Activated CD4-positive, alpha-beta T cell treated with anti-CD3 and anti-CD28 coated beads, Interleukin-2, amount 50 U/mL, for 48 hours (primary cell): ENCODE data around the gene RANGRF.
A peak's percentile ranks its signal among the peaks of the same experiment; 100 is the strongest.

Source experiments
- DNase-seq, 2 experiments: peaks; one replicate each; pipeline ENCODE4 v3.0.0-alpha.2; 2020

RANGRF gene

GRCh38 chr17:8275421-8276290, 12.8 kb upstream of the RANGRF start:
- no peak for DNase-seq

DNA sequence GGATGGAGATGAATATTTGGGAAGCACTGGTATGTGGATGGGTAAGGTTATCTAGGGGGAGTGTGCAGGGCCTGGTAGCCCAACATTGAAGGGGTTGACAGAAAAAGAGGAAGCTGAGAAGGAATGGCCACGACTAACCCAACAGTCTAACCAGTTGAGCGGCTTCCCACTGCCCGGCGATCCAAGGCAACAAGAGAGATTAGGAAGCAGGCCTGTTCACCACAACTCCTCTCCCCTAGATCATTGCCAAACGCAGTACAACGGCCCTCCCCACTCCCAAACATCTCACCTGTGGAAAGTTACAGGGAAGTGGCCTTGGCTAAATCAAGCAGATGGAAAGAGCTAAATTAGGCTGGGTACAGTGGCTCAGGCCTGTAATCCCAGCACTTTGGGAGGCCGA, 11.2 kb upstream of the RANGRF start:
- DNase-seq, result no peak

DNA sequence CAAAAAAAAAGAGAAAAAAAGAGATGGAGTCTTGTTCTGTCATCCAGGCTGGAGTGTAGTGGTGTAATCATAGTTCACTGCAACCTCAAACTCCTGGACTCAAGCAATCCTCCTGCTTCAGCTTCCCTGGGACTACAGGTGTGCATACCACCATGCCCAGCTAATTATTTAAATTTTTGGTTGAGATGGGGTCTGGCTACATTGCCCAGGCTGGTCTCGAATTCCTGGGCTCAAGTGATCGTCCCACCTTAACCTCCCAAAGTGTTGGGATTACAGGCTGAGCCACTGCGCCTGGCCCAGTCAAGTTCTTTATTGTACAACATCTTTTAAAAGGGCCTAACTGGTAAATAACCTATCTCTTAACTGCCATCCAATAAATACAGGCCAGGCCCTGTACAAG, 6.1 kb upstream of the RANGRF start:
- no peak for DNase-seq

GRCh38 chr17:8283356-8283755, 5.1 kb upstream of the RANGRF start:
- DNase-seq, result no peak

DNA sequence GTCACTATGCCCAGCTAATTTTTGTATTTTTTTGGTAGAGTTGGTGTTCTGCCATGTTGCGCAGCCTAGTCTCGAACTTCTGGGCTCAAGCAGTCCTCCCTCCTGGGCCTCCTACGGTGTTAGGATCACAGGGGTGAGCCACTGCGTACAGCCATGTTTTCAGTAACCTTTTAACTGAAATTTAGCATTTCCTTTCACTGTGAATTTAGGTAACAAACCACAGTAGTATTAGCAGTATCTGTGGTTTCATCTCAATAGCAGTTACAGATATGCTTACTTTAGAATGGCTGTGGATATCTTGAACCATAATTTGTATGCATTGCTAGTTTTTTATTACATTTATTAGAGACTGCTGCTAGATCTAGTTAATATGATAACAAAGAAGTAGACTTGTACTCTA, 4.3 kb upstream of the RANGRF start:
- no peak for DNase-seq

DNA sequence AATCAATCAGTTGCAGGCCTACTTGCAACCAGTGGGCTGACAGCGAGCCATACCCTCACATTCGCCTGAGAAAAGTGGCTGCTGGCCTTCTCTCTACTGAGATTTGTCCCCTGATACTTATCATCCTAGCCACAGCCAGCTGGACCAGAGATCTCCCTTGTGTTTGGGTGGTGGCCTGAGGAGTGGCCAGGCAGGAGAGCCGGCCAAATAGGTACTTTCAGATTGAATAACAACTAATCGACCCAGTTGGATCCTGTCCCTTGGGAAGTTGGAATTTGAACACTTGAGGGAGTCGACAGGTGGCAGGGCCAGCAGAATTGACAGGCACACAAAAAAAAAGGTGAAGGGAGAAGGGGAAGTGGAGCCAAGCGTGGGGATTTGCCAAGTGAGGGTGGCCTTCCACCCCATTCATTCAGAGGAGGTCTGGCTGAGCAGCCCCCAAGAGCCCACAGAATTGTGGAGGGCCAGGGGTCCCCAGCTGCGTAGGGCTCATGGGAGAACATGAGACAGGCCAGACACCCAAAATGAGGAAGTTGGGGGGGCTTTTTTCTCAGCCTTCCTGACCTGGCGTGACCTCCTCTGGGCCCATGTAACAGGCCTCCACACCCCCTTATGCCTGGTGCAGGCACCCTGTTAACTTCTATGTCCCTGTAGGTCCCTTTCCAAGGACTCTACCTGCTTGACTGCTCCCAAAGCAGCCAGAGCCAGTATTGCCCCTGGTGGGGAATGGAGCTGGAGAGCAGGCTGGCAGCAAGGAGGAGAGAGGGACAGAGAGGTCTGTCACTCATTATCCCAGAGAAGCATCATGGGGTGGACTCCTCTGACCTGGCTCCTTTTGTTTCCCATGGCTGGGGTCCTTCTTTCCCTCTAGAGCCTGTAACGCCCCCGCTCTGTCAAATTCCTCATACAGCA, 2.9 kb upstream of the RANGRF start:
- DNase-seq, result no peak

- DNase-seq, result no peak
Observed at GRCh38 chr17:8287651-8288335, 677 bp upstream of the RANGRF start.

DNA sequence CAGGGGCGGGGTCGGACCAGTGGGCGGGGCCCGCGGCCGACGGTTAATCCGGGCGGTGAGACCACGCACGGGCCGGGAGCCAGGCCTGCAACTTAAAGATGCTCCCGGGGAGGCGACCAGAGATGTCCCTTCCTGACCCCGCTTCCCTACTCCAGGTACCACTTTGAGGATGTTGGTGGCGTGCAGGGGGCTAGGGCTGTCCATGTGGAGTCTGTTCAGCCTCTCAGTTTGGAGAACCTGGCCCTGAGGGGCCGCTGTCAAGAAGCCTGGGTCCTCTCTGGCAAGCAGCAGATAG, 580 bp downstream of the RANGRF start:
- peak in 1 of 2 experiments; percentile 84 for DNase-seq

- no peak for DNase-seq
Observed at GRCh38 chr17:8290043-8290442, 1.6 kb downstream of the RANGRF start.

- no peak for DNase-seq
Observed at GRCh38 chr17:8292639-8293395, 4.3 kb downstream of the RANGRF start.

DNA sequence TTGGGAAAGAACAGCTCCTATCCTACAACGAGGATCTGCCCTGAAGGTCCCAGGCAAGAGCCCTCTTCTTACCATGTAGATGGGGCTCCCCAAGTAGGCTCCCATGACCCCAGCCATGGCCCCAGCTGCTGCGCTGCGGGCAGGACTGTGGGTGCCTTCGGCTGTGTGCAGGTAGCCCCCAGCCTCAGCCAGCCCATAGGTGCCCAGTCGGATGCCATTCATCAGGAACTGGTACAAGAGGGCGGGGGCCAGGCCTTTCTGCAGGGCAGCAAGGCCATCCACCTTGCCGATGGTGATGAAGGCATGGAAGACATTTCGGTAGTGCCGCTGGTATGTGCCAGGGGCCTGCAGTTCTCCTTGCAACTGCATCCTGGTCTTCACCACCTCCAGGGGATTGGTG, 5.9 kb downstream of the RANGRF start:
- no peak for DNase-seq

GRCh38 chr17:8294814-8295316, 6.4 kb downstream of the RANGRF start:
- no peak for DNase-seq

DNA sequence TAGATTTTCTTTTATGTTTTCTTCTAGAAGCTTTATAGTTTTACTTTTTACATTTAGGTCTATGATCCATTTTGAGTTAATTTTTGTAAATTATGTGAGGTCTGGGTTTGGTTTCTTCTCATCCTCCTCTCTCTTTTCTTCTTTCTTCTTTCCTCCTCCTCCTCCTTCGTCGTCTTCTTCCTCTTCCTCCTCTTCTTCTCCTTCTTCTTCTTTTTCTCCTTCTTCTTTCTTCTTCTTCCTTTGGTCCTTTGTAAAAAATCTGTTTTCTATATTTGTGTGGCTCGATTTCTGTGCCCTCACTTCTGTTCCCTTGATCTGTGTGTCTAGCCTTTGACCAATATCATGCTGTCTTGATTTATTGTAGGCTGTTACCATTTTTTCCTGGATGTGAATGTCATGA, 11.8 kb downstream of the RANGRF start:
- no peak for DNase-seq

GRCh38 chr17:8300627-8301242, 12.3 kb downstream of the RANGRF start:
- DNase-seq, result peak; percentile 50 to 57

DNA sequence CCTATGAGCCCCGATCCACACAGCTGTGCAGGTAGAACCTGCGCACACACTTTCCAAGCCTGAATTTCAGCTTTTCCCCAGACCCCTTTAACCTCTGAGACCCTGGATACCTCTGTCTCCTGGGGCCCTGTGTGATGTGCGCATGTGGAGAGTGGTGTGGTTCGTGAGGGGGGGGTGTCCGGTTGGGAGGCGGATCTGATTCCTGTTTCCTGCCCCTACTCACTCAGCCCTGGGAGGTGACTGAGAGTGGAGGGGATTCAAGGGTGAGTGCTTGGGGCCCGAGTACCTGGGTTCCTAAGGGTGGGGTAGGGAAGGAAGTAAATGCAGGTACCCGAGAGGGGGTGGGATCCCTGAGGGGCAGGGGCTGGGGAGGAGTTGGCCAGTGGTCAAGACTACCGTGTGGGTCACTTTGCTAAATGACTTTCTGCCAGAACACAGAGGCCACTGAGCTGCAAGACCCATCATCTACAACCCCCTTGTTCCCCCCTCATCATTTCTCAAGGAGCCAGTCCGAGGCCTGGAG, 22.2 kb downstream of the RANGRF start:
- DNase-seq, result no peak

GRCh38 chr17:8311131-8311790, 22.8 kb downstream of the RANGRF start:
- DNase-seq, result no peak

DNA sequence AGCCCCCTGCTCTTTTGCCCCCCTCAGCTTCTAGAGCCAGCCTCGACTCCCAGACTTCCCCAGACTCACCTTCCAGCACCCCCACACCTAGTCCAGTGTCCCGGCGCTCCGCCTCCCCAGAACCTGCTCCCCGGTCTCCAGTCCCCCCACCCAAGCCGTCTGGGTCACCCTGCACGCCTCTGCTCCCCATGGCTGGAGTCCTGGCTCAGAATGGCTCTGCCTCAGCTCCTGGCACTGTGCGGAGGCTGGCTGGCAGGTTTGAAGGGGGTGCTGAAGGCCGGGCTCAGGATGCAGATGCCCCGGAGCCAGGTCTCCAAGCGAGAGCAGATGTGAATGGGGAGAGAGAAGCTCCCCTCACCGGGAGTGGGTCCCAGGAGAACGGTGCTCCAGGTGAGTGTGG, 23.8 kb downstream of the RANGRF start:
- DNase-seq, result no peak

- DNase-seq, result no peak
Observed at GRCh38 chr17:8312726-8313600, 24.5 kb downstream of the RANGRF start.

GRCh38 chr17:8314797-8315763, 26.6 kb downstream of the RANGRF start:
- no peak for DNase-seq
